ENCODE measurements around the gene FBXO21. TPM values are rescaled to one million over a fixed set of nuclear protein-coding genes. Genes with fewer than 3 reads are reported as not detected.

FBXO21 gene
- total RNA-seq, 1 experiment from 2014 or later = 37.8 TPM

GRCh38 chr12:117125272-117125613 is 65.0 kb downstream of the FBXO21 start:
- Histone ChIP-seq H3K4me3 (ENCODE audit: low read depth in 2 of 2, low read length in 2 of 2) (no peak overlapping the region), H3K27me3 (ENCODE audit: control insufficient read depth, insufficient read depth, low read length) (no peaks in the 10 kb centered on the region), H3K4me1 (ENCODE audit: control insufficient read depth, insufficient read depth, low read length) (peaks cover 6% of the 10 kb centered on the region; the same call in 1 of the 2 replicates), H3K27ac (ENCODE audit: low read length) (no peak overlapping the region), H3K36me3 (ENCODE audit: control insufficient read depth, insufficient read depth, low read length) (no peaks in the 10 kb centered on the region), H3K9me3 (ENCODE audit: control insufficient read depth, insufficient read depth, low read depth, low read length) (peaks cover 12% of the 10 kb centered on the region; the same call in 1 of the 2 replicates)
- POLR2A ChIA-PET = no interaction called here
- DNase-seq (ENCODE audit: low read depth, low spot score) (no peak), ATAC-seq (no peak)
- intact Hi-C loops (cut with micrococcal nuclease; ENCODE audit: unreplicated experiment) = no loop called here
- in situ Hi-C loops (cut with HindIII; ENCODE audit: low pct_unique_long_range_greater_than_20kb, low sequenced_read_pairs) = no loop called here
- no TSS peak for BruUV-seq (replicated peaks)
- TF ChIP-seq POLR2AphosphoS5 (IDR thresholded peaks at IDR 0.05; ENCODE audit: low read depth, low read length) (no peak), CTCF (IDR thresholded peaks at IDR 0.05) (no peak), SIN3A (IDR thresholded peaks at IDR 0.05; ENCODE audit: borderline replicate concordance, insufficient read depth, low read depth, low read length) (no peak), REST (IDR thresholded peaks at IDR 0.05; ENCODE audit: insufficient read depth in 1 of 2, low read depth in 2 of 2, low read length in 1 of 2) (no peak), TCF7L2 (IDR thresholded peaks at IDR 0.05; ENCODE audit: low read depth, low read length) (no peak)
- CTCF ChIA-PET = no interaction called here

- no TSS peak for BruUV-seq (replicated peaks)
- H3K36me3 ChIP-seq (ENCODE audit: control insufficient read depth, insufficient read depth, low read length) = no peaks in the 10 kb centered on the region
- H3K4me1 ChIP-seq (ENCODE audit: control insufficient read depth, insufficient read depth, low read length) = peaks cover 6% of the 10 kb centered on the region; the same call in 1 of the 2 replicates
- TF ChIP-seq CTCF (IDR thresholded peaks at IDR 0.05) (no peak), REST (IDR thresholded peaks at IDR 0.05; ENCODE audit: insufficient read depth in 1 of 2, low read depth in 2 of 2, low read length in 1 of 2) (no peak), SIN3A (IDR thresholded peaks at IDR 0.05; ENCODE audit: borderline replicate concordance, insufficient read depth, low read depth, low read length) (no peak), POLR2AphosphoS5 (IDR thresholded peaks at IDR 0.05; ENCODE audit: low read depth, low read length) (no peak), TCF7L2 (IDR thresholded peaks at IDR 0.05; ENCODE audit: low read depth, low read length) (no peak)
- H3K27ac ChIP-seq (ENCODE audit: low read length) = no peak overlapping the region
- no peak for ATAC-seq
- ChIA-PET CTCF (no interaction called here), POLR2A (no interaction called here)
- peaks cover 12% of the 10 kb centered on the region; the same call in 1 of the 2 replicates for H3K9me3 ChIP-seq (ENCODE audit: control insufficient read depth, insufficient read depth, low read depth, low read length)
- no peaks in the 10 kb centered on the region for H3K27me3 ChIP-seq (ENCODE audit: control insufficient read depth, insufficient read depth, low read length)
- DNase-seq (ENCODE audit: low read depth, low spot score) = no peak
- in situ Hi-C loops (cut with HindIII; ENCODE audit: low pct_unique_long_range_greater_than_20kb, low sequenced_read_pairs) (no loop called here), intact Hi-C loops (cut with micrococcal nuclease; ENCODE audit: unreplicated experiment) (no loop called here)
- H3K4me3 ChIP-seq (ENCODE audit: low read depth in 2 of 2, low read length in 2 of 2) = no peak overlapping the region
Observed at GRCh38 chr12:117124421-117125271, 65.6 kb downstream of the FBXO21 start.
